GM19099 (cell line): Measurements from ENCODE around the gene PTPRJ.

ENCODE experiments used
- POLR2A ChIP-seq: IDR thresholded peaks from 3 replicates; pipeline ENCODE4 v1.6.1; 2011; ENCODE audit warnings: low read depth; ENCODE audit not compliant: insufficient read length; ENCODE audit errors: extremely low read depth

The PTPRJ gene

GRCh38 chr11:48041877-48042695, 61.7 kb downstream of the PTPRJ start:
- TF ChIP-seq POLR2A, result no peak

- TF ChIP-seq POLR2A, result no peak
Observed at GRCh38 chr11:48043111-48043990, 63.0 kb downstream of the PTPRJ start.

- no peak for TF ChIP-seq POLR2A
Observed at GRCh38 chr11:48043991-48044512, 63.7 kb downstream of the PTPRJ start.

GRCh38 chr11:48044577-48044976, 64.2 kb downstream of the PTPRJ start:
- no peak for TF ChIP-seq POLR2A

GRCh38 chr11:48045536-48045935, 65.2 kb downstream of the PTPRJ start:
- no peak for TF ChIP-seq POLR2A

- no peak for TF ChIP-seq POLR2A
Observed at GRCh38 chr11:48047616-48048015, 67.3 kb downstream of the PTPRJ start.

- no peak for TF ChIP-seq POLR2A
Observed at GRCh38 chr11:48049036-48049435, 68.7 kb downstream of the PTPRJ start.

- no peak for TF ChIP-seq POLR2A
Observed at GRCh38 chr11:48050304-48050703, 69.9 kb downstream of the PTPRJ start.

GRCh38 chr11:48051217-48051830, 71.0 kb downstream of the PTPRJ start:
- no peak for TF ChIP-seq POLR2A

GRCh38 chr11:48052183-48053044, 72.1 kb downstream of the PTPRJ start:
- TF ChIP-seq POLR2A, result no peak

- TF ChIP-seq POLR2A, result no peak
Observed at GRCh38 chr11:48054994-48055291, 74.6 kb downstream of the PTPRJ start.

GRCh38 chr11:48055292-48056132, 75.2 kb downstream of the PTPRJ start:
- TF ChIP-seq POLR2A, result no peak

GRCh38 chr11:48056325-48057183, 76.2 kb downstream of the PTPRJ start:
- no peak for TF ChIP-seq POLR2A

- no peak for TF ChIP-seq POLR2A
Observed at GRCh38 chr11:48058064-48058463, 77.7 kb downstream of the PTPRJ start.
